H1 (cell line): ENCODE measurements around the gene INHA. TPM values are rescaled to one million over a fixed set of nuclear protein-coding genes. Genes with fewer than 3 reads are reported as not detected.

Experiments used
- CTCF ChIA-PET: fragments of 300-600 bp; sonication (Branson Sonifier 250); formaldehyde crosslinking; loops from one replicate; lab custom pipeline; 2021; ENCODE audit not compliant: partially characterized antibody; lab: Charles Lee
- POLR2A ChIA-PET: fragments of 300-600 bp; sonication (Branson Sonifier 250); formaldehyde crosslinking; loops from one replicate; lab custom pipeline; 2021; ENCODE audit warnings: inconsistent platforms; ENCODE audit not compliant: partially characterized antibody; lab: Charles Lee
- DNase-seq, 2 experiments: peaks; one replicate each; pipeline versions ENCODE4 v3.0.0 to v3.0.0-alpha.2; 2010 to 2022; ENCODE audit warnings: low spot score in 2 of 2, low read depth in 1 of 2, mixed read lengths in 1 of 2
- FAIRE-seq: peaks from 2 replicates; lab custom pipeline; 2011; peaks lifted over from hg19 to GRCh38; lab: Jason Lieb, UNC
- H2AFZ ChIP-seq: 2 replicates; pipeline ENCODE4 v1.8.1; 2012; ENCODE audit warnings: low read length, inconsistent platforms
- H2AK5ac ChIP-seq: 2 replicates; pipeline ENCODE4 v1.6.1; 2013; ENCODE audit warnings: low read depth, low read length
- H2BK120ac ChIP-seq: replicated peaks from 2 replicates; pipeline ENCODE3; 2013; ENCODE audit warnings: low read depth, low read length, inconsistent platforms
- H2BK12ac ChIP-seq: 2 replicates; pipeline ENCODE4 v1.6.1; 2013; ENCODE audit warnings: low read depth, low read length
- H2BK15ac ChIP-seq: 2 replicates; pipeline ENCODE4 v1.6.1; 2013; ENCODE audit warnings: low read length
- H2BK20ac ChIP-seq: 2 replicates; pipeline ENCODE4 v1.6.1; 2013; ENCODE audit warnings: low read length
- H2BK5ac ChIP-seq: 2 replicates; pipeline ENCODE4 v1.6.1; 2013; ENCODE audit warnings: low read depth, low read length
- H3K14ac ChIP-seq: 2 replicates; pipeline ENCODE4 v1.6.1; 2013; ENCODE audit warnings: inconsistent platforms; ENCODE audit not compliant: insufficient read length
- H3K18ac ChIP-seq: 2 replicates; pipeline ENCODE4 v1.6.1; 2013; ENCODE audit warnings: low read length; ENCODE audit errors: extremely low read depth
- H3K23ac ChIP-seq: 2 replicates; pipeline ENCODE4 v1.6.1; 2013; ENCODE audit warnings: inconsistent platforms; ENCODE audit not compliant: insufficient read length
- H3K23me2 ChIP-seq: 2 replicates; pipeline ENCODE4 v1.6.1; 2013; ENCODE audit warnings: low read depth, low read length
- H3K27ac ChIP-seq: 2 replicates; pipeline ENCODE4 v1.6.1; 2011; ENCODE audit warnings: low read depth, low read length, inconsistent platforms
- H3K27me3 ChIP-seq, 4 experiments: replicated peaks in 1 of 4; 1 replicate in 1 of 4; 2 replicates in 3 of 4; pipeline versions ENCODE4 v1.6.1 to v1.8.1; 2011 to 2013; ENCODE audit warnings: low read length in 3 of 4, mild to moderate bottlenecking in 3 of 4, inconsistent platforms in 2 of 4, mixed read lengths in 2 of 4, moderate library complexity in 1 of 4; ENCODE audit not compliant: control insufficient read depth in 3 of 4, insufficient read depth in 3 of 4; ENCODE audit errors: extremely low read depth in 1 of 4
- H3K36me3 ChIP-seq, 4 experiments: 2 replicates each; pipeline versions ENCODE4 v1.6.1 to v1.8.1; 2011 to 2013; ENCODE audit warnings: mild to moderate bottlenecking in 4 of 4, low read length in 3 of 4, moderate library complexity in 2 of 4, control low read depth in 1 of 4, inconsistent platforms in 1 of 4; ENCODE audit not compliant: insufficient read depth in 4 of 4, control insufficient read depth in 2 of 4
- H3K4ac ChIP-seq: replicated peaks from 2 replicates; pipeline ENCODE3; 2013; ENCODE audit warnings: low read length, low read depth, mixed read lengths, inconsistent platforms; ENCODE audit not compliant: insufficient read length
- H3K4me1 ChIP-seq, 4 experiments: replicated peaks in 1 of 4; 1 replicate in 1 of 4; 2 replicates in 3 of 4; pipeline versions ENCODE4 v1.6.1 to v1.8.1; 2011 to 2013; ENCODE audit warnings: low read length in 3 of 4, inconsistent platforms in 2 of 4, mixed read lengths in 1 of 4; ENCODE audit not compliant: insufficient read depth in 4 of 4, control insufficient read depth in 3 of 4
- H3K4me2 ChIP-seq, 2 experiments: 2 replicates each; pipeline versions ENCODE4 v1.6.1 to v1.8.1; 2011 to 2013; ENCODE audit warnings: low read depth in 2 of 2, low read length in 2 of 2, control low read depth in 1 of 2, inconsistent platforms in 1 of 2, mild to moderate bottlenecking in 1 of 2; ENCODE audit not compliant: insufficient read depth in 1 of 2
- H3K4me3 ChIP-seq, 4 experiments: fragments of 200-600, 300-600 bp in 1 of 4; sonication (generic), shearing (Covaris generic), sonication (Bioruptor Twin) in 1 of 4; 2 replicates each; pipeline versions ENCODE4 v1.5.1 to v1.8.1; 2011 to 2016; ENCODE audit warnings: low read length in 4 of 4, low read depth in 3 of 4, control low read depth in 2 of 4, inconsistent platforms in 2 of 4, mild to moderate bottlenecking in 2 of 4, mixed read lengths in 1 of 4, moderate library complexity in 1 of 4; ENCODE audit not compliant: insufficient read depth in 2 of 4; ENCODE audit errors: extremely low read depth in 1 of 4
- H3K56ac ChIP-seq: replicated peaks from 2 replicates; pipeline ENCODE3; 2013; ENCODE audit warnings: low read depth, mild to moderate bottlenecking, mixed read lengths, low read length, inconsistent platforms; ENCODE audit not compliant: insufficient read length
- H3K79me1 ChIP-seq: 2 replicates; pipeline ENCODE4 v1.6.1; 2013; ENCODE audit warnings: low read depth, low read length, control low read depth
- H3K79me2 ChIP-seq, 2 experiments: 2 replicates each; pipeline versions ENCODE4 v1.6.1 to v1.8.1; 2012 to 2013; ENCODE audit warnings: low read length in 2 of 2, mild to moderate bottlenecking in 2 of 2, inconsistent platforms in 1 of 2; ENCODE audit not compliant: insufficient read depth in 2 of 2, control insufficient read depth in 1 of 2
- H3K9ac ChIP-seq, 4 experiments: replicated peaks in 1 of 4; 1 replicate in 1 of 4; 2 replicates in 3 of 4; pipeline versions ENCODE4 v1.6.1 to v1.8.1; 2011 to 2013; ENCODE audit warnings: low read depth in 3 of 4, low read length in 3 of 4, control low read depth in 2 of 4, mild to moderate bottlenecking in 2 of 4, moderate library complexity in 2 of 4, inconsistent platforms in 1 of 4; ENCODE audit errors: extremely low read depth in 1 of 4
- H3K9me3 ChIP-seq, 2 experiments: 2 replicates each; pipeline versions ENCODE4 v1.6.1 to v1.8.1; 2012 to 2013; ENCODE audit warnings: mild to moderate bottlenecking in 2 of 2, moderate library complexity in 2 of 2, control low read depth in 1 of 2, inconsistent platforms in 1 of 2, low read depth in 1 of 2, low read length in 1 of 2, mixed read lengths in 1 of 2; ENCODE audit not compliant: insufficient read depth in 2 of 2
- H4K20me1 ChIP-seq, 2 experiments: replicated peaks in 1 of 2; 2 replicates each; pipeline versions ENCODE3 to v1.8.1; 2011 to 2013; ENCODE audit warnings: inconsistent platforms in 2 of 2, low read length in 2 of 2, mild to moderate bottlenecking in 1 of 2; ENCODE audit not compliant: insufficient read depth in 2 of 2, control insufficient read depth in 1 of 2
- H4K5ac ChIP-seq: 2 replicates; pipeline ENCODE4 v1.6.1; 2013; ENCODE audit warnings: low read length, low read depth, mixed read lengths, inconsistent platforms; ENCODE audit not compliant: insufficient read length
- H4K8ac ChIP-seq: 2 replicates; pipeline ENCODE4 v1.8.0; 2013; ENCODE audit warnings: mild to moderate bottlenecking, moderate library complexity, low read length, inconsistent platforms; ENCODE audit not compliant: insufficient read depth; ENCODE audit errors: extremely low read depth
- H4K91ac ChIP-seq: replicated peaks from 2 replicates; pipeline ENCODE3; 2013; ENCODE audit warnings: low read length, mixed read lengths, inconsistent platforms; ENCODE audit not compliant: insufficient read length
- ATF2 ChIP-seq: IDR thresholded peaks from 2 replicates; pipeline ENCODE4 v1.6.1; 2012; ENCODE audit warnings: low read length, inconsistent platforms
- CBX5 ChIP-seq: fragments of 300-800, 300-1000 bp; sonication (generic); IDR thresholded peaks from 2 replicates; pipeline ENCODE4 v1.7.1; 2016; ENCODE audit warnings: antibody characterized with exemption, low read length, low read depth
- CBX8 ChIP-seq: fragments of 300-800, 300-1000 bp; sonication (generic); IDR thresholded peaks from 2 replicates; pipeline ENCODE4 v1.7.1; 2016; ENCODE audit warnings: low read depth, low read length, borderline replicate concordance
- CEBPB ChIP-seq: IDR thresholded peaks from 2 replicates; pipeline ENCODE4 v1.6.1; 2012; ENCODE audit warnings: low read depth, low read length
- CTBP2 ChIP-seq: IDR thresholded peaks from 2 replicates; pipeline ENCODE4 v1.7.0; 2011; ENCODE audit warnings: borderline replicate concordance, mild to moderate bottlenecking, moderate library complexity, mixed read lengths, low read length; ENCODE audit not compliant: insufficient read depth, insufficient read length
- EP300 ChIP-seq, 2 experiments: IDR thresholded peaks; 1 replicate in 1 of 2; 2 replicates in 1 of 2; pipeline ENCODE4 v1.6.1; 2011 to 2012; ENCODE audit warnings: low read depth in 2 of 2, low read length in 2 of 2, mild to moderate bottlenecking in 2 of 2, borderline replicate concordance in 1 of 2, inconsistent platforms in 1 of 2, moderate library complexity in 1 of 2
- NANOG ChIP-seq: IDR thresholded peaks from 2 replicates; pipeline ENCODE4 v1.6.1; 2011; ENCODE audit warnings: low read length, low read depth, mild to moderate bottlenecking, inconsistent platforms; ENCODE audit not compliant: insufficient read depth, poor library complexity, severe bottlenecking
- RBBP5 ChIP-seq: IDR thresholded peaks from 2 replicates; pipeline ENCODE4 v1.7.1; 2012; ENCODE audit warnings: low read depth, mild to moderate bottlenecking, inconsistent platforms, low read length, moderate library complexity, borderline replicate concordance
- SUZ12 ChIP-seq: fragments of 200-600 bp; sonication (generic); IDR thresholded peaks from 2 replicates; pipeline ENCODE4 v1.6.1; 2012; ENCODE audit warnings: mild to moderate bottlenecking, inconsistent platforms, low read length, moderate library complexity, mixed read lengths
- WGBS, 2 experiments: shearing (Covaris generic) in 1 of 2; methylation state at CpG; one replicate each; pipeline versions ENCODE4 v1.1.6 to v1.1.7; 2013 to 2015; ENCODE audit warnings: low lambda C conversion rate in 2 of 2, mixed read lengths in 2 of 2, inconsistent platforms in 1 of 2, low coverage in 1 of 2, missing lambda C conversion rate in 1 of 2; ENCODE audit not compliant: insufficient replicate concordance in 2 of 2, insufficient coverage in 1 of 2, insufficient read length in 1 of 2; ENCODE audit errors: extremely low coverage in 1 of 2, missing lambda C conversion rate in 1 of 2; 5-methylcytosine and 5-hydroxymethylcytosine counted together
- polyA plus RNA-seq, 7 experiments: library from polyadenylated mRNA; depleted of rRNA in 3 of 7; stranded (reverse) in 5 of 7; unstranded in 2 of 7; fragments of >200 nt in 5 of 7; fragments of 200-250 nt in 2 of 7; gene quantifications; 1 replicate in 5 of 7; 2 replicates in 1 of 7; 4 replicates in 1 of 7; pipeline versions ENCODE4 v1.2.1 to v1.2.3, GENCODE V29; 2011 to 2013; ENCODE audit warnings: missing spikeins in 2 of 7, mixed read lengths in 2 of 7
- total RNA-seq: library from RNA; stranded (reverse); fragmentation: NEBNext Ultra II Directional; extraction: Animal tissue kit (Norgen Biotek cat#: 25700); gene quantifications from 2 replicates; pipeline ENCODE4 v1.2.1, GENCODE V29; 2021

The INHA gene
- total and polyA plus RNA-seq, 2 of the 8 experiments (the other 6 are each of a cell fraction or from before 2014, with no cell fraction given): 0.65 to 2.7 TPM

GRCh38 chr2:219533930-219534661, 38.0 kb upstream of the INHA start:
- Histone ChIP-seq H3K18ac (no peak overlapping the region), H2BK5ac (no peak overlapping the region), H4K5ac (no peak overlapping the region), H3K23ac (no peak overlapping the region), H3K36me3 (peaks cover 0 to 2% (median under 1%) of the 10 kb centered on the region in 4 experiments; a peak in 2 of 8 replicates), H2BK12ac (no peak overlapping the region), H3K23me2 (peaks cover 3% of the 10 kb centered on the region; the same call in 1 of the 2 replicates), H2BK120ac (no peak overlapping the region), H3K56ac (no peak overlapping the region), H3K9me3 (no peaks in the 10 kb centered on the region), H4K8ac (no peak overlapping the region), H3K4me2 (no peak overlapping the region), H2BK15ac (peak overlapping the region; percentile 81; the same call in 1 of the 2 replicates), H3K4me1 (peaks cover 0 to 23% (median 16%) of the 10 kb centered on the region in 4 experiments; a peak in 6 of 7 replicates), H3K27me3 (peaks cover 0 to 10% (median 6%) of the 10 kb centered on the region in 4 experiments; a peak in 6 of 7 replicates), H4K20me1 (no peaks in the 10 kb centered on the region), H3K79me2 (no peaks in the 10 kb centered on the region), H2BK20ac (no peak overlapping the region), H3K14ac (no peak overlapping the region), H3K9ac (peak overlapping the region in 1 of 4 experiments; percentile 4; a peak in 1 of 7 replicates), H2AK5ac (no peak overlapping the region), H4K91ac (peak overlapping the region; percentile 58), H3K79me1 (no peaks in the 10 kb centered on the region), H3K4me3 (no peak overlapping the region), H2AFZ (0 out of 2 replicates have a peak overlapping the region, but pooled peaks have one; percentile 57), H3K4ac (no peak overlapping the region), H3K27ac (no peak overlapping the region)
- DNase-seq (no peak), FAIRE-seq (no peak)
- no peak for TF ChIP-seq ATF2
- no peak for TF ChIP-seq NANOG
- no peak for TF ChIP-seq CTBP2
- no peak for TF ChIP-seq EP300 (IDR thresholded peaks at IDR 0.05; ENCODE audit: borderline replicate concordance in 1 of 2, low read depth in 2 of 2, low read length in 2 of 2)
- no peak for TF ChIP-seq SUZ12
- TF ChIP-seq CEBPB: no peak
- TF ChIP-seq CBX5: no peak
- no peak for TF ChIP-seq RBBP5
- TF ChIP-seq CBX8: no peak
- CTCF ChIA-PET: interaction anchor here (0.8 to 113.1 kb wide), 9 partner anchors 8 to 128 kb away, joined by 3 to 7248 read pairs (median 293); partner anchors contain the start of genes ASIC4, DES, GMPPA and SPEG
- POLR2A ChIA-PET: interaction anchor here (0.8 to 1.4 kb wide), 9 partner anchors 36 to 110 kb away, joined by 3 to 6 read pairs (median 3); partner anchors contain the start of genes INHA and OBSL1
- 84% methylated on average over 6 of the region's 6 CpGs; no CpG with 5 or more reads in 1 of the 2 experiments for WGBS, 2 experiments
